OCI-LY1 (cell line): ENCODE measurements around the gene ANKK1.

Experiments used
- H2AFZ ChIP-seq: fragments of 200-600 bp; sonication (generic), shearing (Covaris generic); 2 replicates; pipeline ENCODE4 v1.6.0; 2014; ENCODE audit warnings: antibody characterized with exemption, mild to moderate bottlenecking, low read length
- H3F3A ChIP-seq: fragments of 200-600 bp; sonication (generic), shearing (Covaris generic); 2 replicates; pipeline ENCODE4 v1.6.0; 2014; ENCODE audit warnings: mild to moderate bottlenecking, antibody characterized with exemption, low read length, moderate library complexity; ENCODE audit not compliant: insufficient read depth
- H3K27ac ChIP-seq: fragments of 200-600 bp; sonication (generic); 2 replicates; pipeline ENCODE4 v1.5.1; 2014; ENCODE audit warnings: low read length, mixed run types, mild to moderate bottlenecking, low read depth; ENCODE audit not compliant: poor library complexity, severe bottlenecking
- H3K27me3 ChIP-seq: fragments of 200-600 bp; sonication (generic); 2 replicates; pipeline ENCODE4 v1.6.0; 2014; ENCODE audit warnings: antibody characterized with exemption, mild to moderate bottlenecking, low read length, moderate library complexity; ENCODE audit not compliant: insufficient read depth
- H3K36me3 ChIP-seq: fragments of 200-600 bp; sonication (generic); 2 replicates; pipeline ENCODE4 v1.6.1; 2014; ENCODE audit warnings: mild to moderate bottlenecking, antibody characterized with exemption, low read length, moderate library complexity, mixed read lengths; ENCODE audit not compliant: insufficient read depth
- H3K4me1 ChIP-seq: fragments of 200-600 bp; sonication (generic); 2 replicates; pipeline ENCODE4 v1.5.1; 2014; ENCODE audit warnings: mild to moderate bottlenecking, low read length, moderate library complexity; ENCODE audit not compliant: insufficient read depth, severe bottlenecking
- H3K4me2 ChIP-seq: fragments of 200-600 bp; sonication (generic), shearing (Covaris generic); 2 replicates; pipeline ENCODE4 v1.6.1; 2014; ENCODE audit warnings: low read length
- H3K4me3 ChIP-seq: fragments of 200-600 bp; sonication (generic); 2 replicates; pipeline ENCODE4 v1.5.1; 2014; ENCODE audit warnings: low read length, low read depth, mild to moderate bottlenecking, mixed read lengths; ENCODE audit not compliant: poor library complexity, severe bottlenecking
- H3K79me2 ChIP-seq: fragments of 200-600 bp; shearing (Covaris generic); 2 replicates; pipeline ENCODE4 v1.6.1; 2016; ENCODE audit warnings: mixed run types, low read length, mixed read lengths; ENCODE audit not compliant: insufficient read depth
- H3K9ac ChIP-seq: fragments of 200-600 bp; sonication (generic), shearing (Covaris generic); 2 replicates; pipeline ENCODE4 v1.6.1; 2014; ENCODE audit warnings: mild to moderate bottlenecking, low read length, mixed read lengths
- H3K9me2 ChIP-seq: fragments of 200-600 bp; sonication (generic), shearing (Covaris generic); 2 replicates; pipeline ENCODE4 v1.6.1; 2014; ENCODE audit warnings: low read depth, mild to moderate bottlenecking, low read length, mixed read lengths
- H3K9me3 ChIP-seq: fragments of 200-600 bp; shearing (Covaris generic); 2 replicates; pipeline ENCODE4 v1.6.1; 2014; ENCODE audit warnings: low read length, mixed read lengths
- H4K20me1 ChIP-seq: fragments of 200-600 bp; sonication (generic), shearing (Covaris generic); 2 replicates; pipeline ENCODE4 v1.6.0; 2016; ENCODE audit warnings: mild to moderate bottlenecking, low read length; ENCODE audit not compliant: insufficient read depth
- CTCF ChIP-seq: fragments of 200-600 bp; sonication (generic), shearing (Covaris generic); IDR thresholded peaks from 2 replicates; pipeline ENCODE4 v1.5.1; 2017; ENCODE audit warnings: mild to moderate bottlenecking, antibody characterized with exemption, low read length, moderate library complexity, mixed read lengths
- EZH2 ChIP-seq: fragments of 200-600 bp; sonication (generic), shearing (Covaris generic); IDR thresholded peaks from 2 replicates; pipeline ENCODE4 v1.8.0; 2017; ENCODE audit warnings: borderline replicate concordance, mixed run types, mild to moderate bottlenecking, antibody characterized with exemption, low read length, moderate library complexity, mixed read lengths

Gene ANKK1

GRCh38 chr11:113365895-113366294, 21.7 kb upstream of the ANKK1 start:
- Histone ChIP-seq H3K9ac (no peak overlapping the region), H3K79me2 (no peaks in the 10 kb centered on the region), H3K9me2 (no peaks in the 10 kb centered on the region), H3K4me2 (no peak overlapping the region), H3K4me1 (no peaks in the 10 kb centered on the region), H3K27ac (no peak overlapping the region), H3K4me3 (no peak overlapping the region), H2AFZ (no peak overlapping the region), H3K36me3 (no peaks in the 10 kb centered on the region), H3K27me3 (no peaks in the 10 kb centered on the region), H4K20me1 (no peaks in the 10 kb centered on the region), H3K9me3 (no peaks in the 10 kb centered on the region), H3F3A (no peaks in the 10 kb centered on the region)
- TF ChIP-seq EZH2 (no peak), CTCF (no peak)

GRCh38 chr11:113369411-113369810, 18.2 kb upstream of the ANKK1 start:
- no peak overlapping the region for H2AFZ ChIP-seq
- no peaks in the 10 kb centered on the region for H3K36me3 ChIP-seq
- H4K20me1 ChIP-seq = no peaks in the 10 kb centered on the region
- no peak for TF ChIP-seq EZH2
- no peak for TF ChIP-seq CTCF
- no peaks in the 10 kb centered on the region for H3K9me3 ChIP-seq
- H3K9ac ChIP-seq = no peak overlapping the region
- H3F3A ChIP-seq = no peaks in the 10 kb centered on the region
- H3K27ac ChIP-seq = no peak overlapping the region
- H3K4me1 ChIP-seq = no peaks in the 10 kb centered on the region
- no peak overlapping the region for H3K4me3 ChIP-seq
- H3K27me3 ChIP-seq = no peaks in the 10 kb centered on the region
- no peak overlapping the region for H3K4me2 ChIP-seq
- H3K9me2 ChIP-seq = no peaks in the 10 kb centered on the region
- no peaks in the 10 kb centered on the region for H3K79me2 ChIP-seq

- Histone ChIP-seq H3K9ac (no peak overlapping the region), H3K4me3 (no peak overlapping the region), H3K9me3 (no peaks in the 10 kb centered on the region), H3K9me2 (no peaks in the 10 kb centered on the region), H4K20me1 (no peaks in the 10 kb centered on the region), H2AFZ (no peak overlapping the region), H3K27ac (no peak overlapping the region), H3K79me2 (no peaks in the 10 kb centered on the region), H3K27me3 (no peaks in the 10 kb centered on the region), H3K4me2 (no peak overlapping the region), H3K4me1 (no peaks in the 10 kb centered on the region), H3K36me3 (no peaks in the 10 kb centered on the region), H3F3A (no peaks in the 10 kb centered on the region)
- no peak for TF ChIP-seq EZH2
- TF ChIP-seq CTCF = no peak
Measured at GRCh38 chr11:113370634-113371033, 16.9 kb upstream of the ANKK1 start.
